Measurements from ENCODE around the gene CHST11.

DNA sequence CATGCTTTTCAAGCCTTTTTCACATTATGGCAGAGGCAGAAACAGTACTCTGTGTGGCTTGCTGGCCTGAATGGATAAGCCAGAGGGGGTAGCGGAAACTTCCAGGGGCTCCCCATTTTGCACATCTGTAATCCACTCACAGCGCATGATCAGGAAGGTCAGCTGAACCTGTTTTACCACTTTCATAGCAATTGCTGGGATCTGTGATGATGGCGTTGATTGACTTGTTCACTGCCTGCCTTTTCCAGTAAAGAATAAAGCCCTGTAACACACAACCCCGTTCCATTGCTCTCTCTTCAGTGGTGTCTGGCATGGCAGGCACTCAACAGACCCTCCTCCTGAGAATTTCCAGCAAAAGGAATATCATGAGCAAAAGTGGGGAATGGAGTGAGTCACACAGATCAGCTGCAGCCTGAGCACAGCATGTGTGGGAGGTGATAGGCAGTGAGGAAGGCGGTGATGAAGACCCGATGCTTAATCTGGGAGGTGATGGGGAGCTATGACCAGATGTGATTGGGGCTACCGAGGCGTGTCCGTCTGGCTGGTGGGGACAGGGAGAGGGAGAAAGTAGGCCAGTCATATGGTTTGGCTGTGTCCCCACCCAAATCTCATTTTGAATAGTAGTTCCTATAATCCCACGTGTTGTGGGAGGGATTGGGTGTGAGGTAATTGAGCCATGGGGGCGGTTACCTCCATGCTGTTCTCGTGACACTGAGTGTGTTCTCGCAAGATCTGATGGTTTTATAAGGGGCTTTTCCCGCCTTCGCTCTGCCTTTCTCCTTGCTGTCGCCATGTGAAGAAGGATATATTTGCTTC is 44.7 kb upstream of the CHST11 start:
- no peak for TF ChIP-seq POLR2A (IDR thresholded peaks at IDR 0.05)
- TF ChIP-seq, protein P1, sequence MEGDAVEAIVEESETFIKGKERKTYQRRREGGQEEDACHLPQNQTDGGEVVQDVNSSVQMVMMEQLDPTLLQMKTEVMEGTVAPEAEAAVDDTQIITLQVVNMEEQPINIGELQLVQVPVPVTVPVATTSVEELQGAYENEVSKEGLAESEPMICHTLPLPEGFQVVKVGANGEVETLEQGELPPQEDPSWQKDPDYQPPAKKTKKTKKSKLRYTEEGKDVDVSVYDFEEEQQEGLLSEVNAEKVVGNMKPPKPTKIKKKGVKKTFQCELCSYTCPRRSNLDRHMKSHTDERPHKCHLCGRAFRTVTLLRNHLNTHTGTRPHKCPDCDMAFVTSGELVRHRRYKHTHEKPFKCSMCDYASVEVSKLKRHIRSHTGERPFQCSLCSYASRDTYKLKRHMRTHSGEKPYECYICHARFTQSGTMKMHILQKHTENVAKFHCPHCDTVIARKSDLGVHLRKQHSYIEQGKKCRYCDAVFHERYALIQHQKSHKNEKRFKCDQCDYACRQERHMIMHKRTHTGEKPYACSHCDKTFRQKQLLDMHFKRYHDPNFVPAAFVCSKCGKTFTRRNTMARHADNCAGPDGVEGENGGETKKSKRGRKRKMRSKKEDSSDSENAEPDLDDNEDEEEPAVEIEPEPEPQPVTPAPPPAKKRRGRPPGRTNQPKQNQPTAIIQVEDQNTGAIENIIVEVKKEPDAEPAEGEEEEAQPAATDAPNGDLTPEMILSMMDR (IDR thresholded peaks at IDR 0.05 in 8 of 11, conservative IDR thresholded peaks at IDR 0.05 in 3 of 11), result no peak

Measured in spleen (tissue), 7 donors.